GM20000 (cell line): Measurements from ENCODE around the gene TMEM273.

Experiments used
- DNase-seq: peaks from one replicate; pipeline ENCODE4 v3.0.0; 2012; ENCODE audit warnings: low spot score
- TF ChIP-seq, protein P1 (sequence below): IDR thresholded peaks from 2 replicates; pipeline ENCODE4 v1.5.1; 2012; ENCODE audit warnings: mild to moderate bottlenecking, control low read depth; ENCODE audit errors: extremely low read depth, missing control alignments

Gene TMEM273

DNA sequence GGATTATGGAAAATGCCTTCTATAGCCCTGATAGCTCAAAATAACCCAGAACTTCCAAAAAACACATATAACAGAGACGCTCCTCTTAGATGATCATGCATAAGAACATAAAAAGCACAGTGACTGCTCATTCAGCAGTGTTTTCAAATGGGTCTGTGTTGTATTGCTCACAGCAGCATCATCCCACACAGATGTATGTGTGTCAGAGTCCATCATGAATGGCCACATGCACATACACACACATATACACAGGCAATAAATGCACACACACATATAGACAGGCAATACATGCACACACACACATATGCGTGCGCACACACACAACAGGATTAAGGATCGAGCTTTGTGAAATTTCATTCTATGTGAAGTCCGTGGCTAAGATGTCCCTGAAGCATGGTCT is 26.1 kb downstream of the TMEM273 start:
- DNase-seq = no peak
- TF ChIP-seq, protein P1, sequence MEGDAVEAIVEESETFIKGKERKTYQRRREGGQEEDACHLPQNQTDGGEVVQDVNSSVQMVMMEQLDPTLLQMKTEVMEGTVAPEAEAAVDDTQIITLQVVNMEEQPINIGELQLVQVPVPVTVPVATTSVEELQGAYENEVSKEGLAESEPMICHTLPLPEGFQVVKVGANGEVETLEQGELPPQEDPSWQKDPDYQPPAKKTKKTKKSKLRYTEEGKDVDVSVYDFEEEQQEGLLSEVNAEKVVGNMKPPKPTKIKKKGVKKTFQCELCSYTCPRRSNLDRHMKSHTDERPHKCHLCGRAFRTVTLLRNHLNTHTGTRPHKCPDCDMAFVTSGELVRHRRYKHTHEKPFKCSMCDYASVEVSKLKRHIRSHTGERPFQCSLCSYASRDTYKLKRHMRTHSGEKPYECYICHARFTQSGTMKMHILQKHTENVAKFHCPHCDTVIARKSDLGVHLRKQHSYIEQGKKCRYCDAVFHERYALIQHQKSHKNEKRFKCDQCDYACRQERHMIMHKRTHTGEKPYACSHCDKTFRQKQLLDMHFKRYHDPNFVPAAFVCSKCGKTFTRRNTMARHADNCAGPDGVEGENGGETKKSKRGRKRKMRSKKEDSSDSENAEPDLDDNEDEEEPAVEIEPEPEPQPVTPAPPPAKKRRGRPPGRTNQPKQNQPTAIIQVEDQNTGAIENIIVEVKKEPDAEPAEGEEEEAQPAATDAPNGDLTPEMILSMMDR = no peak

DNA sequence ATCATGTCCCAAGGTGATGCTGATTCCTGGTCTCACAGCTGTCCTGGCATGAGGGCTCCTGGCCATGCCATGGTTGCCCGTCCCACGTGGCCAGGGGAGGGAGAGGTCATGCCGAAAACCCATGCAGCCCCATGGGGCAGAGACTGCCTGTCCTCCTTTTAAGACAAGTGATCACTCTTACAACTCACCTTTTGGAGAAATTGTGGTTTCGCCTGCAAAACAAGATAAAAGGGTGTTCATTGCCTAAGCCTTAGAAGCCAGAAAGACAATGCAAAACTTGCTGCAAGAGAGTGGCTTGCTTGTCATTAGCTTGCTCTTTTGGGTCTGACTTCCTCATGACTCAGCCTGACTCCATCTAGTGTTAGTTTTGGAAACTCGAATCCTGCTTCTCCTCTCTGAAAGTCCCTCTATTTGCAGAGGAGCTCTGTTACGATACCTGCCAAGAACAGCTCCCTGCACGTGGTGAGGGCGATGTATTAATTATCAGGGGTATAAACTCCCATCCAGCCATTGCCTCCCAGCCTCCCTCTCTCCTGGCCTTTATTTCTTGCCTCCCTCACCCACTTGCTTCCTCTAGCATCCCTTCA is 26.7 kb downstream of the TMEM273 start:
- DNase-seq = no peak
- TF ChIP-seq, protein P1 = no peak

DNA sequence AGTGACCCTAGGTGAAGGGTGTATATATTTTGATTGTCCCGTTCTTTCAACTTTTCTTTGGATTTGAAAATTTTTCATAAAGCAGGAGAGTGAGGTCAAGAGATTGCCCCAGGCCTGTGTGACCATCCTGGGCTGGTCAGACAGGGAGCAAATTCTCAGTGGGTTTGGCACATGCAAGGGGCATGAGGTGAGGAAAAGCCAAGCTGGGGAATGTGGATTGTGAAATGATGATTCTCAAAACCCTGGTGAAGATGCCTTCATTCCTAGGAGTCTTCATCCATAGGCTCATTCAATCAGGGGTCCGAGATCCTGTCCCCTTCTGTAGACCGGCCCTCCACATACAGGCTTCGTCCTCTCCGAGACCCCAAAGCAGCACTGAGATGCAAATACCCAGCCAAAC is 27.4 kb downstream of the TMEM273 start:
- no peak for DNase-seq
- TF ChIP-seq, protein P1 = no peak

DNA sequence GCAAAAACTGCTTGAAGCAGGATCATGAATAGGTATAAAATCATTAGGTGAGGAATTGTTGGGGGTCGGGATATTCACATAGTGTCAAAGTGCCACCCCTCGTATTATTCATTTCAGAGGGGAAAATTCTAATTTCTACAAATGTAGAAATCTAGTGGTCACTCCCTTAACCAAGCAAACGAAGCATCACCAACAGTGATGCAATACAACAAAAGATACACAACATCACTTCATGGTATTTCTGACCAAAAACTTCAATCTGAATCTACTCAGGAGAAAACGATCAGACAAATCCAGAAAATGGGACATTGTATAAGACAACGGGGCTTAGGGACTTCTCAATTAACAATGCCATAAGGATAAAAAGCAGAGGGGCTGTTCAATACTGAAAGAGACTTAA is 28.1 kb downstream of the TMEM273 start:
- DNase-seq = no peak
- TF ChIP-seq, protein P1 = no peak

DNA sequence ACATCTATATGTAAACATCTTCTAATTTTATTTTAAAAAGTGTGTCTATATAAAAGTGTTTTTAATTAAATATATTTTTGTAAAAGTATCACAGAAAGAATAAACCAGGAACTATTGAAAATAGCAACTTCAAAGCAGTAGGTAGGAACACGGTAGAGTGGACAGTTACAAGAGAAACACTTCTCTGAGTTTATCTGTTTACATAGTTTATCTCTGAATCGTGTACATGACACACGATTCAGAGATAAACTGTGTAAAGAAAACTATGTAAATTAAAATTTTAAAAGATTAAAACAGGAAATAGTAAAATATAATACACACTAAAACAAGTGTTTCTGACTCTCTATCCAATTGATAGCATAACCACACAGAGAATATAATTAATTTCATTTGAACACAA is 29.3 kb downstream of the TMEM273 start:
- no peak for DNase-seq
- TF ChIP-seq, protein P1 = no peak

DNA sequence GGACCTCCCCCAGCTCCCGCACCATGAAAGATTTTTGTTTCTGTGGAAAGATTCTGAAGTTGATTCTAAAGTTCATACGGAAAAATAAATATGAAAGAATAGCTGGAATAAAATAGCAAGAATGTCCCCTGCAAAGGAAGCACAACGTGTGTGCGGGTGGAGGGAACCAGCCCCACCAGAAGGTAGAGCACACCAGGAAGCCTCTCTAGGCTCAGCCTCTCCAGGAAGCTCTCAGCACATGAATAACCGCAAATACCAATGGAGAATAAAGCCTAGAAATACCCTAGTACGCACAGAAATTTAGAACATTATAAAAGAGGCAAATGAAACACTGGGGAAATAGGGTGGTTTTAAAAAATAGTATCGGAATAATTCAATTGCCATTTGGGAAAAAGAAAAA is 29.8 kb downstream of the TMEM273 start:
- no peak for DNase-seq
- TF ChIP-seq, protein P1 = no peak

DNA sequence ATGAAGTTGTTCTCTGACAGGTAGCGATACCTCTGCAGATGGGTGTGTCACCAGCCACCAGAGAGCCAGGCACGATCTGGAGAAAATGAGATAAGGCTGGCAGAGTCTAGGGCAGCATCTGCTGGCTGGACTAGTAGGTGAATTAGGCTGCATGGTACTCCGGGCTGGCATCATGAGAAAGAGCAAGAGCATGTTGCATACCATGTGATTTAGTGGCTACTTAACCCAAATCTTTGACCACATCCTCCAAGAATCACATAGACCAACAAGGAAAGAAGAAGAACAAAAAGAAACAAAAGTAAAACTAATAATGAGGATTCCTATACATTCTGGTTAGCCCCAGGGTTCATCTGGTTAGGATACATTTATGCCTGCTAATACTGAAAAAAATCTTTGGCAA is 31.0 kb downstream of the TMEM273 start:
- TF ChIP-seq, protein P1 = no peak
- DNase-seq = no peak
